ENCODE data around the gene CHRNB1. TPM values are rescaled to one million over a fixed set of nuclear protein-coding genes. Genes with fewer than 3 reads are reported as not detected.

Gene CHRNB1
- total RNA-seq, 4 donors from 2014 or later = 82.3 to 202 (median 101) TPM

DNA sequence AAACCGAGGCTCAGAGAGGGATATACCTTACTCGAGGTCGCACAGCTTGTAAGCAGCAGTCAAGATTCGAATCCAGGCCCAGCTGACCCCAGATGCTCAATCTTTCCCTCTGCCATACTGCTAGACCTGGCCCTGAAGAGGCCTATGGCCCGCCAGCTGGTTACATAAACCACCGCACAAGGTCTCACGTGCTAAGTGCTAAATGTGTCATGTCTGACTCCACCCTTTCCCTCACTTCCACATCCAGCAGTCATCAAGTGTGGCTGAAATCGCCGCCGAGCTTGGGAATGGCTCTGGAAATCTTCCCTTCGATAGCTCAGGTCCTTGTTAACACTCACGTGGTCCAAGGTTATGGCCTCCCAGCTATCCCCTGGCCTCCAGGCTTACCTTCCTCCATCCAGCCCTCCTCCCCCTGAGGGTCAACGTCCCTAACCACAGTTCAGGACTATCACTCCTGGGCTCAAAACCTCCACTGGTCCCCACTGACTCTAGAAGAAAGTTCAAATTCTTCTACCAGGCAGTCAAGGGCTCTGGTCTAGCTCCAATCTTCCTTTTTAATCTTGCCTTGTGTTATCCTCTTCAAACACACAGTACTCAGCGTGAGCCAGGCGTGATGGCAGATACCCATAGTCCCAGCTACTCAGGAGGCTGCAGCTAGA, 31.0 kb downstream of the CHRNB1 start:
- Histone ChIP-seq H3K4me3 (peak overlapping the region in 2 of 4 donors; percentile 6 to 22), H3K27me3 (no peaks in the 10 kb centered on the region), H3K9me3 (no peaks in the 10 kb centered on the region), H3K27ac (peak overlapping the region; percentile 97 to 100 (median 100)), H3K4me1 (peaks cover 67 to 74% of the 10 kb centered on the region in 2 donors), H3K36me3 (no peaks in the 10 kb centered on the region)
- peak; percentile 79 to 89 for DNase-seq
- peak; percentile 58 to 60 for TF ChIP-seq POLR2A (IDR thresholded peaks at IDR 0.05)
- TF ChIP-seq, protein P1, sequence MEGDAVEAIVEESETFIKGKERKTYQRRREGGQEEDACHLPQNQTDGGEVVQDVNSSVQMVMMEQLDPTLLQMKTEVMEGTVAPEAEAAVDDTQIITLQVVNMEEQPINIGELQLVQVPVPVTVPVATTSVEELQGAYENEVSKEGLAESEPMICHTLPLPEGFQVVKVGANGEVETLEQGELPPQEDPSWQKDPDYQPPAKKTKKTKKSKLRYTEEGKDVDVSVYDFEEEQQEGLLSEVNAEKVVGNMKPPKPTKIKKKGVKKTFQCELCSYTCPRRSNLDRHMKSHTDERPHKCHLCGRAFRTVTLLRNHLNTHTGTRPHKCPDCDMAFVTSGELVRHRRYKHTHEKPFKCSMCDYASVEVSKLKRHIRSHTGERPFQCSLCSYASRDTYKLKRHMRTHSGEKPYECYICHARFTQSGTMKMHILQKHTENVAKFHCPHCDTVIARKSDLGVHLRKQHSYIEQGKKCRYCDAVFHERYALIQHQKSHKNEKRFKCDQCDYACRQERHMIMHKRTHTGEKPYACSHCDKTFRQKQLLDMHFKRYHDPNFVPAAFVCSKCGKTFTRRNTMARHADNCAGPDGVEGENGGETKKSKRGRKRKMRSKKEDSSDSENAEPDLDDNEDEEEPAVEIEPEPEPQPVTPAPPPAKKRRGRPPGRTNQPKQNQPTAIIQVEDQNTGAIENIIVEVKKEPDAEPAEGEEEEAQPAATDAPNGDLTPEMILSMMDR (IDR thresholded peaks at IDR 0.05 in 4 of 5, conservative IDR thresholded peaks at IDR 0.05 in 1 of 5) = no peak
- in situ Hi-C loops (cut with MboI; ENCODE audit: low sequenced_read_pairs in 4 of 4) = loop anchor here in 1 of 4 donors (5.0 kb wide), 1 partner anchor 34 kb away; no protein-coding TSS in a partner anchor
- intact Hi-C loops (cut with DNase I; ENCODE audit: low total_unique reads) = loop anchor here (2.0 kb wide), 1 partner anchor 31 kb away; the partner anchor contains the start of gene CHRNB1
- ATAC-seq = peak; percentile 72 to 76

DNA sequence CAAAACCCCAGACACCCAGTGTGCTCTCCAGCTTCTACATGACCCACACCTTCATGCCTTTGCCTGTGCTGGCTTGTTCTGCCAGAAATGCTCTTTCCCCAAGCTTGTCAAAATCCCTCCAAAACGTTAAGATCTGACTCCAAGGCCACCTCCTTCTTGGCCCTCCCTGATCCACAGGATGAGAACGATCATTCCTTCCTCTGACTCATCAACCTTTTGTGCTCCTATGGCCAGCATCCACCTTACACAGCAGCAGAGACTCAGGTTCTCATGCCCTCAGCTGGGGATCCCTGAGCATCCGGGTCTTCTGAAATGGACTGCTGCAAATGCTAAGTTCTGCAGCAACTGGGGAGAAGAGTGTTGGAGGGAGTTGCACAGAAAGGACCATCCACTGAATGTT, 31.6 kb downstream of the CHRNB1 start:
- Histone ChIP-seq H3K27ac (peak overlapping the region; percentile 97 to 100 (median 100)), H3K4me1 (peaks cover 61 to 74% of the 10 kb centered on the region in 2 donors), H3K36me3 (no peaks in the 10 kb centered on the region), H3K27me3 (no peaks in the 10 kb centered on the region), H3K9me3 (no peaks in the 10 kb centered on the region), H3K4me3 (no peak overlapping the region)
- TF ChIP-seq, protein P1 (IDR thresholded peaks at IDR 0.05 in 4 of 5, conservative IDR thresholded peaks at IDR 0.05 in 1 of 5) = no peak
- no peak for TF ChIP-seq POLR2A (IDR thresholded peaks at IDR 0.05)
- ATAC-seq (peak; percentile 25 to 34), DNase-seq (peak in 1 of 2 donors; percentile 53)
- in situ Hi-C loops (cut with MboI; ENCODE audit: low sequenced_read_pairs in 4 of 4) = loop anchor here in 1 of 4 donors (5.0 kb wide), 1 partner anchor 34 kb away; no protein-coding TSS in a partner anchor
- intact Hi-C loops (cut with DNase I; ENCODE audit: low total_unique reads) = loop anchor here (2.0 kb wide), 1 partner anchor 32 kb away; the partner anchor contains the start of gene CHRNB1

DNA sequence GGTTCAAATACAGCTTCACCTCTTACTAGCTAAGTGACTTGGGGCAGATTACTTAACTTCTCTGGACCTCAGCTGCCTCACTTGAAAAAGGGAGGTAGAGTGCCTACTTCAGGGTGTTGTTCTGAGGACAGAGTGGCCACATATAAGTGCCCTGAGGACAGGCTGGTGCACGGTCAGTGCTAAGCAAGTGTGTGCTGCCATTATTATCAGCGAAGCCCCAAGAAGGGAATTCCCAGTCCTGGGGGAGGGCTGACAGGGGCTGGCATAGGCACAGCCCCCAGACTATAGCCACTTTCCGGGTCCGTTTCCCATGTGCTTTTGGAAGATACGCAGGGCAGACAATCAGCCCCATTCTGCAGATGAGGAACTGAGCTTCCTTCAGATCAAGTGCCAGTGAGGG, 32.1 kb downstream of the CHRNB1 start:
- no peak for ATAC-seq
- intact Hi-C loops (cut with DNase I; ENCODE audit: low total_unique reads) (loop anchor here (2.0 kb wide), 1 partner anchor 32 kb away; the partner anchor contains the start of gene CHRNB1), in situ Hi-C loops (cut with MboI; ENCODE audit: low sequenced_read_pairs in 4 of 4) (loop anchor here in 1 of 4 donors (5.0 kb wide), 1 partner anchor 35 kb away; no protein-coding TSS in a partner anchor)
- TF ChIP-seq POLR2A (IDR thresholded peaks at IDR 0.05) = no peak
- TF ChIP-seq, protein P1 (IDR thresholded peaks at IDR 0.05 in 4 of 5, conservative IDR thresholded peaks at IDR 0.05 in 1 of 5) = no peak
- Histone ChIP-seq H3K9me3 (no peaks in the 10 kb centered on the region), H3K27ac (peak overlapping the region; percentile 97 to 100 (median 100)), H3K4me1 (peaks cover 57 to 74% of the 10 kb centered on the region in 2 donors), H3K27me3 (no peaks in the 10 kb centered on the region), H3K36me3 (no peaks in the 10 kb centered on the region), H3K4me3 (peak overlapping the region; percentile 80 to 99 (median 92))
- DNase-seq = no peak

DNA sequence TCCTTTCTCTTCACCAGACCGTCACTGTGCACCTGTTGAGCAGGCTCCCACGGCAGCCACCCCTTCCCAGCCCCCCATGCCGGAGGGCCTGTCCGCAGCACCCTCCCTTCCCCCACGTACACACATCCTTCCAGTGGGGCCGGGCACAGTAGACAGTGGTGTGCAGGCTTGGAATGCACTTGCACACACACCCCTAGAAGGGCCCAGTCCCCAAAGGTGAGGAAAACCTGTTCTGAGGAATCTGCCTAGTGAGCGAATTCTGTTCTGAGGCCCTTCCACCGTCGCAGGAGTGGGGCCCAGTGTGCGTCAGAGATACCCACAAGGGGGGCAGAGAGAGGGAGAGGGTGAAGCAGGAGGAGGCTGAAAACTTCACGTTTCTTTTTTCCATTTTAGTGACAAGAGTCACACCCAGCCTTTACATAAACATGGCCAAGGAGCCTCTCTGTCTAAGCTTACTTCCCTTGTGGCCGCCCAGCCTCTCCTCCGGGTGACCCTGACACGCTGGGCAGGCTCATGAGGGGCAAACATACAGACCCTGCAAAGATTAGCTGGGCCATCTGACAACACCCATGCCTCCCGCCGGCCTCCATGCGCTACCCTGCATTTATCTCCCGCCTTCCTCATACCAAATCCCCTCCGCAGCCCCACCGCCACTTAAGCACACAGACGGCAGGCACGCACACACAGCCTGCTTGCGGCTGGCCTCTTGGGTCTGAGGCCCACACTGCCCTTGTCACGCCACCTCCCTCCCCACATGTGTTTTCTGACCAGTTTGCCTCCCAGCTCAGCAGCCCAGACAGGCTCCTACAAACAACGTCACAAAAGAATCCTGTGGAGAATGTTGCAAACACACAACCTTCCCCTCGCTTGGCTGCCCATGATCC, 32.8 kb downstream of the CHRNB1 start:
- Histone ChIP-seq H3K36me3 (no peaks in the 10 kb centered on the region), H3K9me3 (no peaks in the 10 kb centered on the region), H3K27ac (peak overlapping the region; percentile 97 to 100 (median 100)), H3K27me3 (no peaks in the 10 kb centered on the region), H3K4me3 (peak overlapping the region; percentile 80 to 99 (median 92)), H3K4me1 (peaks cover 59 to 79% of the 10 kb centered on the region in 2 donors)
- DNase-seq = peak; percentile 22 to 44
- intact Hi-C loops (cut with DNase I; ENCODE audit: low total_unique reads) = loop anchor here (2.0 kb wide), 1 partner anchor 33 kb away; the partner anchor contains the start of gene CHRNB1
- ATAC-seq = no peak
- peak; percentile 32 to 42 for TF ChIP-seq POLR2A (IDR thresholded peaks at IDR 0.05)
- TF ChIP-seq, protein P1 (IDR thresholded peaks at IDR 0.05 in 4 of 5, conservative IDR thresholded peaks at IDR 0.05 in 1 of 5) = no peak
- in situ Hi-C loops (cut with MboI; ENCODE audit: low sequenced_read_pairs in 4 of 4) = loop anchor here in 1 of 4 donors (5.0 kb wide), 1 partner anchor 35 kb away; no protein-coding TSS in a partner anchor

Measured in gastrocnemius medialis (tissue), 4 donors.